AG20443 (cell line): ENCODE measurements around the gene CADPS.
"Not testable (repeated sequence)": the region's sequence is repeated elsewhere in the genome, so short reads cannot be mapped to it uniquely, and the experiment has no call there.

Experiments
- DNase-seq: peaks from one replicate; pipeline ENCODE4 v3.0.0; 2012; ENCODE audit warnings: low spot score, mixed read lengths

The CADPS gene

DNA sequence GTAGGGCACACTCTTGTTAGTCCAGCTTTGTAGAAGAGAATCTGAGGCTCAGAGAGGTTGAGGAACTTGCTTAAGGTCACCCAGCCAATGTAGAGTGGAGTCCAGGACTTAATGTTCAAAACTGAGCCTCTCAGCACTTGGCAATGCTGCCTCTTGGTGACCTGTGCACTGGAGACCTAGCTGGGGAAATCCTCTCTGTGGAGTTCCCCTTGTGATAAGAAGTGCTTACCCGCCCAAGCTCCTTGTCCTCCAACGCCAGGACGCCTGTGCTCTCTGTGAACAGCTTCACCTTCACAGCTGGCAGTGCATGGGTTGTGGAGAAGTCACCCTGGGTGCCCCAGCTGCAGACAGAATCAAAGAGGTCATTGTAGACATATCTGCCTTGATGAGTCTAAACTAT, 282.8 kb downstream of the CADPS start:
- no peak for DNase-seq

DNA sequence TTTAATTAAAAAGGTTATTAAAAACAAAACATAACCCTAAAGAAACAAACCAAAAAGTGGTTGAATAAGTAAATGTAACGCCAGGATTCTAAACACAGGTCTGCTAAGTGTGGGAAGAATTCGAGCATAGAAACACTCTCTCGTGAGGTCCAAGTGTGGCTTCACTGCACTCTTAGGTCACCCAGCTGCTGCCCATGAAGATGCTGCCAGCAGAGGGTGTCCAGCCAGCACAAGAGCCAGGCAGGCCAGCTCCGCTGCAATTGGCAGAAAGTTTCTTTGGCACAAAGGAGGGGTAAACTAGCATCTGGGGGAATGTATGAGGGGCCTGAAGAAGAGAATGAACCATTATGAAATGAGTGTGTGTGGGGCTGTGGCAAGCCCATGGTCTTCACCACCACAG, 286.1 kb downstream of the CADPS start:
- no peak for DNase-seq

DNA sequence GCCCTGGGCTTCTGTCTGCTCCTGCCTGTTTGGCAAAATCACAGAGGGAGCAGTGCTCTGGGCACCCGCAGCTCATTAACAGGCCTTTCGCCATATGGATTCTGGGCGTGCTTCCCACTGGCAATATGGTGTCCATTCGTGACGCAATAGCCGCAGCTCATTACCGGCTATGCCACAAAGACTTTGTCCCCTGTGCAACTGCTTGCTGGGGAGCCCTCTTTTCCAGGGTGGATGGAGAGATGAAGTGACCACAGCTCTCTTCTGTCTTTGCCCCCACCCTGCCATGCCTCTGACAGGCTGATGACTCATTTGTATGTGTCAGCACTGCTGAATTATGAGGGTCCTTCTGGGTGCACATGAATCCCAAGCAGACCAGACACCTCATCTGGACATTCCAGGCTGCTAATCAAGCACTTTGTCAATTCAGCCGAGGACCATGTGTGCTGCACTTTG, 287.6 kb downstream of the CADPS start:
- DNase-seq: peak; percentile 85

DNA sequence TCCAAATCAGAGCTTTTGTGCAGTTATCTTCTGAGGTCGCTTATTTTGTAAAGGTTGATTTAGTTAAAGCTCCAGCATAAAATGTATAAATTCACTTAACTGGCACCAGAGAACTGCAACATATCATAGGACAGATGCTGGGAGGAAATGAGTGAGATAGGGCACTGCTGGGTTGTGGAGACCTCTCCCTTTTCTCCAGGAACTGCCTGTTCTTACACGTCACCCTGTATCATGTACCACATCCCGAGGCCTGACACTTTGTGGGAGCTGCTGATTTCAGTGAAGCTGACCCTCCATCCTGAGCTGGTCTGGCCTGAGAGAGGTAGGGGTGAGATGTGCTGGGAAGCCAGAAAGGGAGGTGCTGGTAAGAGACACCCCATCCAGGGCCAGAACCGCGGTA, 288.0 kb downstream of the CADPS start:
- no peak for DNase-seq

DNA sequence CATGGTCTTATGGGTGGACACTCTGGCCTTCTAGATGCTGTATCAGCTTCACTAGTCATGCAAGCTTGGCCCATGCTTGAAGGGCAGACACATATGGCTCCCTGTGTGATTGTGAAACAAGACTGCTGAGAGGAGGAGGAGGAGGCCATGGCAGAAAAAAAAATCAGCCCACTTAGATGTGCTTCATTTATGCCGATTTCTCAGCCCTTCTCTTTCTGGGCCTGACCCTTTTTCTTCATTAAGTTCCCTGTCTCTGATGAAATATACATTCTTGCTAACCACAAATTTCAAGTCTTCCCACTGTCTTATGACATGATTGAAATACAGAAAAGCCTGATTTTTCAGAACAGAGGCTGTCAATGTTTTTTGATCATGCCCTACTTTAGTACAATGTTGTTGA, 288.9 kb downstream of the CADPS start:
- peak; percentile 62 for DNase-seq

DNA sequence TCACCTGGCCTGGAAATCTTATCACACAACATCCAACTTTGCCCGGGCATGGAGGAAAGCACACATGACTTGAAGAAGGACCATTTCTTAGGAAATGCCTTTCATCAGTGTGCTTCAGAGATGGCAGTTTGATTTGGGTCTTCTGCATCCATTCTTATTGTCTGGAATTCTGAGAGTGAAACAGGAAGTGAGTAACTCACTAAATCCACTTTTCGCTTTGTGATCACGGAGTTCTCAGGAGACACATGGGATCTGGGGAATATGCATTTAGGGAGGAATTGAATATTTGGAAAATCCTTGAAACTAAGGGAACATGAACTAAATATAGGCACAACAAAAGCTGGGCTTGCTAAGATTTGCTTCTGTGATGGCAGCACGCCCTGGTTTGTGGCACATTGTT, 289.4 kb downstream of the CADPS start:
- DNase-seq: no peak

DNA sequence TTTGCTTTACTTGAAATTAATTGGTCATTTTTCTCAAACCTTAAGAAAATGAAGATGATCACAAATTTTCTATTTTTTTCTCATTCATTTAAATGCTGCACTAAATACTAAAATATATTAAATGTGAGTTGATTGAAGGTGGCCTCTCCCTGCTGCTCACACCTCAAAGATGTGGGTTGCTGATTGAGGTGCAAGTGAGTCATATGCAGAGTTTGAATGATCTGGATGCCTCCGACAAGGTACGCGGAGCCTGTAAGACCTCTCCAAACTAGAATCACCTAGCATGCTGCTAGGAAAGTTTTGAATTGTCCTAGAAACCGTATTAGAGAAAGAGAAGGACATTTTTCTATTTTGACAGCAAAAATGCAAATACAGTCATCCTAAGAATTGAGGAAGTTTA, 290.6 kb downstream of the CADPS start:
- no peak for DNase-seq

DNA sequence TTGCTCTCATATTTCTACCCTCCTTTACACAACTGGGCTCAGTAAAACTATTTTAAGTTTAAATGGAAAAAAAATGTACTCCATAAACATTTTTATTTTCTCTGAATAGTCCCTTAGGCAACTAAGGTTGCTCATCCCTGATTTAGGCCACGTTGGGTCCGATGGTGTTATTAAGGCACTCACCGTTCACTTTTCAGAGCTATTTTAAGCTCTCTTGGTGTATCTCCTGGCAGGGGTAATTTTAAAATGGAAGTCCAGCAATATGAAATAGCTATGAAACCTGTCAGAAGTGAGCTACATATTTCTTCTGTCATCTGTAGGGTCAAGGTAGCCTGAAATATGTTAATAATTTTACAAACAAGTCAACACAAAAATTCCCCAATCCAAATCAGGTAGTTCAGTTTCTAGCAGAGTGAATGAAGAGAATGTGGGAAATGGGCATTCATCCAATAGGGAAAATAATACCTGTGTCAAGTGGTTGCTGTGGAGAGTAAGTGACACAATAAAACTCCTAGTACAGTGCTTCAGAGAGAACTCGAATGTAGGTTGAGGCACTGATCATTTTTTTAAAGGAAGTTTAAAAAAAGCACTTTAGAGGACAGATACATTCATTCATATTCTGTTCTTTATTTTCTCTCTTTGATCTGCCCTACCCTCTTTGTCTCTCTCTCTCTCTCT, 292.6 kb downstream of the CADPS start:
- no peak for DNase-seq

DNA sequence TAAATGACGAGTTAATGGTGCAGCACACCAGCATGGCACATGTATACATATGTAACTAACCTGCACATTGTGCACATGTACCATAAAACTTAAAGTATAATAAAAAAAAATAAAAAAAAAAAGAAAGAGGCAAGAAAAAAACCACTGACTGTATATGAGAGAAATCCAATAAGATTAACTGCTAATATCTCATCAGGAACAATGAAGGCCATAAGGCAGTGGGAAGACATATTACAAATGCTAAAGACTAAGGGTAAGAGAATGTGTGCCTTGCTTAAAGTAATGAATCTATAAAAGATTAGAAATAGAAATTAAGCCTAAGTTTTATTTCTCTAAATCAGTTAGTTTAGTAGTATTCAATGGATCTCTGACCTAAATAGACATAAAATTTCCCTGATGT, 294.7 kb downstream of the CADPS start:
- not testable (repeated sequence) for DNase-seq

DNA sequence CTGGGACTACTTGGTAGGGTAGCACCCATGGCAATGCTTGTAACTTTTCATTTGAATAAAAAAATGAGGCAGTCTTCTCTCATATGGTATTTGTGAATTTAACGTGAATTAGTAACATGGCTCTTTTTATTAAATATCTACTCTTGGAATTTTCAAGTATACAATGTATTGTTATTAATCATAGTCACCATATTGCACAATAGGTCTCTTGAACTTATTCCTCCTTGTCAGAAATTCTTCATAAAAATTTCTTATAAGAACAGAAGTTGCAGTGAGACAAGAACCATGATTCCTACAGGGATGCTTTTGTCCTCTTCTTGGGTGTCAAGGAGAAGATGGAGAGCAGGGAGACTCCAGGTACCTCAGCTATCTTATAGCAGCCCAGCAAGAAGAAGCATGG, 298.1 kb downstream of the CADPS start:
- no peak for DNase-seq

DNA sequence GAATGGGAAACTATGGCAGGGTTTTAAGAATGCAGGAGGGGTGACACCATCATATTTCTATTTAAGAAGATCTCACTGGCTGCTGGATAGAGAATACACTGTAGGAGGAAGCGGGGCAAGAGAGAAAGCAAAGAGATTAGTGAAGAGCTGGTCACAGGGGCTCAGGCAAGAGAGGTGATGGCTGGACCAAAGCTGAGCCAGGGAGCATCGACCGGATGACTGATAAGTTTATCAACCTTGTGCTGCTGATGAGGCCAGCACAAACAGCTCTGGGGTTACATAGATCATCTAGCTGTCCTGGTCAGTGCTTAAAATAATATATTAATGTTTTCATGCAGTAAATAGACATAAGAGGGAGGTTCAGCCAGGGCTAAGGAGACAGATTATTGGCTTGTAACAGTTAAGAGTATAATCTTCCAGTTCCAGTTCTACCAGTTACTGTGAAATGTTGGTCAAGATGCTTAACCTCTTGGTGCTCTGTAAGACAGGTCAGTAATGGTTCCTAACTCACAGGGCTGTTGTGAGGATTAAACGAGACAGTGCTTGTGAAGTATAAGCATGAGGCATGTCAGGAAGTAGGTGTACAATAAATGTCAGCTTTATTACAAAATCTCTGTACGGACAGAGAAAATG, 300.8 kb downstream of the CADPS start:
- DNase-seq: no peak

DNA sequence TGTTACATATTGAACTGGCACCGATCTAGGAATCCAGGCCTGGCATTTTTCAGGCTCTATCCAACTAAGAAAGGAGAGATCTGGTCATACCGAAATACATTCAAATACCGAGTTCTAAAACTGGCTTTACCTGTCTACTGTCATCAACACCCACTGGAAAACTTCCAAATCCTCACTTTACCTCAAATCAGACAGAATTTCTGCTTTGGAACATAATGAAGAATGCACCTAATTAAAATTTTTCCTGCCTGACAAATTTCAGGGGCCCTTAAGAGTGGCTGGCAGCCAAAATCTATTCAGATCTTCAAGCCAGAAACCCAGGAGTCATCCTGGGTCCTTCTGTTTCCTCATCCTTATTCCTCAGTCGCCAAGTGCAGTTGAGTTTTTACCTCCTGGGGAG, 303.3 kb downstream of the CADPS start:
- DNase-seq: no peak

DNA sequence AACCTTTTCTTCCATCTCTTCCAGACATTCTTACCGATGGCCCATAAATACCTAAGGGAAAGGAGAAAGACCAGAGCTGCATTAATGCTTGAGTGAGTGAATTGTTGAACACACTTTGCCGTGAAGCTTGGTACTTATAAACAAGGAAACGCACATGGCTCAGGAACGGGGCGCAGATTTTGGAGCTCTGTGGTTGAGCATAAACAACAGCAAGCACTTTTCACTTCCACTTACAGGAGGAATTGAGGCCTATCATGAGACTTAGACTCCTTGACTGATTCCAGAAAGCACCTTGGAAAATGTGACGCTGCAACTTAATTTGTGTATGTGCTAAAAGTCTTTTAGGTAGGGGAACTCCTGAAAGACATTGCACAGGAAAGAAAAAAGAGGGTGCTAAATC, 304.3 kb downstream of the CADPS start:
- DNase-seq: no peak

DNA sequence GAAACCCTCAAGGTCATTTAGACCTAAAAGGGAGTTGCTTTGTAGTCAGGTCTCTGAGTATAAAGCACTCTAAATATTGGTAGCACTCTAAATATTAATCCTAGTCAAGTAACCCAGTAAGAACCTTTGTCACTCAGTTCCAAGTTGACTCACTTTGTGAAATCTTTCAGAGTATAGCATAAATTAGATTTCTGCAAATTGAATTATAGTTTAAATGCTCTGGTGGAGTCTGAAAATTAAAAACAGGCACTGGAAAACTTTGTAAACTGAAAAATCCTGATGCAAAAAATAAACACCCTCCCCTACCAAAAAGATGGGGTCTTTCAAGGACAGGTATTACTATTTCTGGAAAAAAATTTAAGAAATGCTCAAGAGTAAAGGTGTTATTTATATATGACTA, 305.6 kb downstream of the CADPS start:
- DNase-seq: no peak

DNA sequence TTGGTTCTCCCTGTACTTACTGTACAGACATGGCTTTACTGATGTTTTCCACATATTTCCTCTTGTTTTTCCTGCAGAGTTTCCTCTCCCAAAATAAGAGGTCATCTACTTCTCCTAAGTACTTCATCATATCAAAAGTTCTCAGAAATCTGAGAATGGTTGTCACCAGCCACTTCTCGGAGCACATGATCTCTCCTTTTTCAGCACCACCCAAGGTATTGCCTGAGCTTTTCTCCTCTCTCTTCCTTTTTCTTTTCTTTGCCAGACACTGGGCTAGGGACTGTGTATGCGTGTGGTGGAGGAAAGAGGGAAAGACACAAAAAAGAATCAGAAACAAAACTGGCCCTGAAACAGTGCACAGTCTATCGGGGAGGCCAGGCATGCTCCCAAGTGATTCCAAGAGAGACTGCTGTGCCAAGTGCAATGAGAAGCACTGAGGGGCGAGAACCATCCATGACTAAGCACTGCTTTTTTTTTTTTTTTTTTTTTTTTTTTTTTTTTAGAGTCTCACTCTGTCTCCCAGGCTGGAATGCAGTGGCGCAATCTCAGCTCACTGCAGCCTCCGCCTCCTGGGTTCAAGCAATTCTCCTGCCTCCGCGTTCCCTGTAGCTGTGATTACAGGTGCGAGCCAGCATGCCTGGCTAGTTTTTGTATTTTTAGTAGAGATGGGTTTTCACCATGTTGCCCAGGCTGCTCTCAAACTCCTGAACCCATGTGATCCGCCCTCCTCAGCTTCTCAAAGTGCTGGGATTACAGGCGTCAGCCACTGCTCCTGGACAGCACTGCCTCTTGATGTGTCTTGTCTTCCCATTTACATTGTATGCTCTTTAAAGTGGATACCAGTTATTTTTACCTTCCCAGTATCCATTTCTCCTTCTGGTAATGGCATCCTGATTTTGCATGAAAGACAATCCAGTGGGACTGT, 307.9 kb downstream of the CADPS start:
- peak; percentile 92 for DNase-seq

DNA sequence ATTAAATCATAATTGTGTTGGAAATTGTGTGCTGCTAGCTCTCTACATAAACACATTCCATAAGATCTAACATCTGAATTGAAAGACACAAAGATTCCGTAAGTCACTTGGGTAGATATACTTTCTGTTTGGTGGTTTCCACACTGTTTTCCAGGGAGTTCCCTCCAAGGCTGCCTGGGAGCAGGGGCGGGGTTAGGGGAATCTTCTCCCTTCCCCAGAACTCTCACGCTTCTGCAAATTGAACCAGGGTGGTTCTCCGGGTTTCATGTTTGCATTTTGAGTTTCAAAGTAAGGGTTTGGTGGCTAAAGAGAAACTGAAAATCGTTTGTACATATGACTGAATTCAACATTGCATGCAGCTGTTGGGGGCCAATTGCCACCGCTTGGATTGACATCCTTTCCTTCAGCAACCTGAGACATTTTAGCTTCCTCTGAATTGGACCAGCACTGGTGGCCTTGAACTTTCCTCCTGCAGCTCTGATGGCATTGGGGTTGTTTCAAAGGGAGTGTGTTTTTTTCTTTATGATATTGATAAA, 309.1 kb downstream of the CADPS start:
- no peak for DNase-seq

DNA sequence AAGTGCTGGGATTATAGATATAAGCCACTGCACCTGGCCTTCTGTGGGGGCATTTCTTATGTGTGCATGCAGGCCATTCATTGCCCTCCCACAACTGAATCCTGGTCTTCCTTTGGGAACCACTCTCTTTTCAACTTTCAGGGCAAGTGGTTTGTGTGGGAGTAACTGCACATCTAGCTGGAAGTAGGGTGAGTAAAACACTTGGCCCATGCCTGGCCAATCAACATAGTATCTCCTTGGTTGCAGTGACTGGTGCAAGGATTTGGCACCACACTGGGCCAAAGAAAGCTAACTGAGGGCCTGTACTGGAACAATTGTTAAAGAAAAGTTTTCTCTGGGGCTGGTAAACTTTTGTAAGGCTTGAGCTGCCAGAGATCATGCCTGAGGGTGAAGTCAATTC, 312.6 kb downstream of the CADPS start:
- DNase-seq: no peak

DNA sequence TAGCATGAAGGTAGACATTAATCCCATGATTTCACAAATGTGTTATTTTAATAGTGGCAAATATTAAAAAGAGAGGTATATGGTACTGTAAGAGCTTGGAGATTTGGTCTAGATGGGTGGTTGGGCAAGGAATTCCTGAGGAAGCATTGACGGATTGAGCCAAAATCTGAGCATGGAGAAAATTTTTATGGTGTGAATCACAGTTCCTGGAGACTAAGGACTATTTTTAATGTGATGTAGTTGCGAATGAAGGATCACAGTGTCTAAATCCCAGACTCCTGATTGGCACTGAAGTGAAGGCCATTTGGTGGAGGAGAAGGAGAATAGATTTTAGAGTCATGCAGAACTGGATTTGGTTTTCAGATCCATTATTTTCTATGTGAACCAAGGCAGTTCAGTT, 313.2 kb downstream of the CADPS start:
- peak; percentile 71 for DNase-seq

DNA sequence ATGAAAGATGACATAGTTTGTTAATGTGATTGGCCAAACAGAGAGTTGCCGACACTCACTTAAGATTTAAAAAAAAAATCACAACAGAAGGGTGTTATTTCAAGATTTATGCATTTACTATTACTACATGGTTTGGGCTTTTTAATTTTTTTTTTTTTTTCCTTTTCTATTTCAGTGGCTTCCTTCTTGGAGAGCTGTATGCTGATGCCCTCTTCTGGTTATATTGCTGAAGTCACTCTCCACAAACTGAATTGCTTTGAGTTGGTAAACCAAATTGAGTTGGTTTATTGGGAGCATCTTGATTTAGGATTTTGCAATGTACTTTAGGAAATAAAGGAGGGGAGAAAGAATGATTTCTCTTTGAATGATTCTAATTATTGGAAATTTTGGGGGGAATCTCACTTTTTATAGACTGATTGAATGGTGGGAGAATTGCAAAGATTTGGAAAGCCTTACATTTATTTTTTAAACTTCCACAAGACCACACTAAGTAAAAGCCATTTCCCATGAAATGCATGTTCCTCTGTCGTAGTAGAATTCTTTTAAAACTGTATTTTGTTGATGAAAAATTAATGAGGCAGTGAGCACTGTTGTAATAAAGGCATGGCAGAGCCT, 315.3 kb downstream of the CADPS start:
- peak; percentile 44 for DNase-seq

DNA sequence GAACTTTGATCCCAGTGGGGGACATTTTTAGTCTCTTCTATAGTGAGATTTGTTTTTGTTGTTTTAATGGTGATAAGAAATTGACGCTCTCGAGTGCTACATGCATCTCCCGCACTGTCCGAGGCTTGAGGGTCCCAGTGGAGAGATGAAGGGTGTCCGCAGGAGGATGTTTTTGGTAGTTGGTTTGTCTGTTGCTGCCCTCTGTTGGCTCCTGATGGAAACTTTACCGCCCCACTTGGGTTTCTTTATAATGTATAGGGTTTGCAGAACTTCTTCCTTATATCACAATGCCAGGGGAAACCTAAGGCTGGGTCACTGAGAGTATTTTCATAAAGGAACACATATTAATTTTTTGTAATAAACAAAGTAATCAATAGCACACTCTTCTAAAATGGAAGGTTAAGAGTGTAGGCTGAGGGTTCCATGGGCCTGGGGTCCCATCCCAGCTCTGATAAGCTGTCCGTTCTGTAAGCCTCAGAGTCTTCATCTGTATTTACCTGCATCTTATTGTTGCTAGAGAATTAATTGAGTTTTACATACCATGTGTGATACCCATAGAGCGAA, 316.6 kb downstream of the CADPS start:
- DNase-seq: peak; percentile 27

DNA sequence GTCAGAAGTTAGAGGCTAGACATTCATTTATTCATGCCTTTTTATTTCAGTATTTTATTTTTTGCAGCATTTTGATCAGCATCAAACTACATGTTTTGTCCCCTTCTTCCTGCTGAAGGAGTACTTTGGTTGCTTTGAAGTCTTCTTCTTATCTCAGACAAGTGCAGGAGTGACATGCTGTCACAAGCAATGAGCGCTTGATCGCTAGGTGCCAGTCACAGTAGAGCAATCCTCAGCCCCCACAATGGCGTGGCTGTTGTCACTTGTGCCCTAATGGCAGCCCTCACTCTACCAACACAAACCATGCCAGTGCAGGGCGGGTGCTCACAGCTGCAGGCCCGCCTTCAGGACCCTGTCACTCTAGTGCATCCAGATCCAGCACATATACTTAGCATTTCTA, 317.2 kb downstream of the CADPS start:
- DNase-seq: no peak

DNA sequence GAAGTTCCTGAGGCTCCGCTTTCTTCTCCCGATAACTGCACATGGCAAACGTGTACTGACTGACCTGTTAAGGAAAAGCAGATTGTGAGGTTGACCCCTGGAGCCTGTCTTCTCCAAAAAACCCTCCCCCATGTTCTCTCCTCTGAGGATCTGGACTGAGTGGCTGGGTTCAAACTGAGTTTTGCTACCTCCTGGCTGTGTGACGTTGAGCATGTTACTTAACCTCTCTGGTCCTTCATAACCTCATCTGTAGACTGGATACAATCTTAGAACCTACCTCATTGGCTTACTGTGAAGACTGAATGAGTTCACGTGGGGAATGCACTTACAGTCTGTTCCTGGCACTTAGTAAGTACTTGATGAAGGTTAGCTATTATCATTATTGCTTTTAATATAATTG, 317.8 kb downstream of the CADPS start:
- DNase-seq: no peak
